ENCODE results near the gene ZMIZ1. TPM values are rescaled to one million over a fixed set of nuclear protein-coding genes. Genes with fewer than 3 reads are reported as not detected.

ZMIZ1 gene
- polyA plus RNA-seq, 2 of the 4 experiments (the other 2 are of a cell fraction): 8.1 to 30.3 TPM

GRCh38 chr10:79346012-79346340, 277.2 kb downstream of the ZMIZ1 start:
- Histone ChIP-seq H3K4me2 (no peak overlapping the region), H3K9me3 (no peaks in the 10 kb centered on the region), H3K27ac (no peak overlapping the region), H3K4me1 (peaks cover 18% of the 10 kb centered on the region), H3K4me3 (no peak overlapping the region)
- TF ChIP-seq ZC3H11A (IDR thresholded peaks at IDR 0.05) (no peak), ZNF302 (CRISPR knock-in tag; IDR thresholded peaks at IDR 0.05) (no peak), RNF2 (IDR thresholded peaks at IDR 0.05; ENCODE audit: borderline replicate concordance, low read depth) (no peak), SMC3 (IDR thresholded peaks at IDR 0.05) (no peak), MAFK (IDR thresholded peaks at IDR 0.05; ENCODE audit: partially characterized antibody) (peak; percentile 65)
- CTCF ChIA-PET: interaction anchor here (0.9 to 3.3 kb wide), 9 partner anchors 12 to 160 kb away, joined by 3 to 37 read pairs (median 3); no protein-coding TSS in a partner anchor
- 92% methylated on average over 1 of the region's 2 CpGs for WGBS (ENCODE audit: missing lambda C conversion rate)
- DNase-seq (ENCODE audit: low read depth in 1 of 2, low spot score in 1 of 2) (no peak), FAIRE-seq (no peak), ATAC-seq (no peak)
- POLR2A ChIA-PET: interaction anchor here (1.3 kb wide), 1 partner anchor 12 kb away, joined by 3 read pairs; no protein-coding TSS in a partner anchor

GRCh38 chr10:79346388-79347225, 277.8 kb downstream of the ZMIZ1 start:
- CTCF ChIA-PET: interaction anchor here (0.8 to 3.3 kb wide), 13 partner anchors 13 to 160 kb away, joined by 3 to 37 read pairs (median 3); no protein-coding TSS in a partner anchor
- Histone ChIP-seq H3K9me3 (no peaks in the 10 kb centered on the region), H3K4me3 (no peak overlapping the region), H3K27ac (peak overlapping the region in 1 of 2 experiments; percentile 47; a peak in 3 of 6 replicates), H3K4me2 (peak overlapping the region; percentile 99), H3K4me1 (peaks cover 18% of the 10 kb centered on the region)
- no peak for TF ChIP-seq NFE2L2 (conservative IDR thresholded peaks at IDR 0.05; ENCODE audit: low read length)
- TF ChIP-seq REST (IDR thresholded peaks at IDR 0.05): no peak
- TF ChIP-seq ELK1 (IDR thresholded peaks at IDR 0.05; ENCODE audit: low read depth, low read length): no peak
- no peak for TF ChIP-seq FOXS1 (CRISPR knock-in tag; IDR thresholded peaks at IDR 0.05)
- no peak for TF ChIP-seq USF2 (IDR thresholded peaks at IDR 0.05)
- no peak for TF ChIP-seq POLR2AphosphoS2 (conservative IDR thresholded peaks at IDR 0.05; ENCODE audit: low read length)
- no peak for TF ChIP-seq TP53 (CRISPR knock-in tag; IDR thresholded peaks at IDR 0.05)
- TF ChIP-seq EHMT2 (IDR thresholded peaks at IDR 0.05; ENCODE audit: low read depth): no peak
- no peak for TF ChIP-seq NPAS2 (CRISPR knock-in tag; IDR thresholded peaks at IDR 0.05; ENCODE audit: borderline replicate concordance)
- no peak for TF ChIP-seq CHD4 (IDR thresholded peaks at IDR 0.05; ENCODE audit: borderline replicate concordance)
- TF ChIP-seq KDM5A (IDR thresholded peaks at IDR 0.05): no peak
- TF ChIP-seq CBX8 (IDR thresholded peaks at IDR 0.05): no peak
- no peak for TF ChIP-seq HOXA7 (CRISPR knock-in tag; IDR thresholded peaks at IDR 0.05)
- no peak for TF ChIP-seq CHD2 (IDR thresholded peaks at IDR 0.05; ENCODE audit: low read length, partially characterized antibody)
- TF ChIP-seq HES2 (IDR thresholded peaks at IDR 0.05): no peak
- no peak for FAIRE-seq
- POLR2A ChIA-PET: interaction anchor here (1.3 kb wide), 1 partner anchor 13 kb away, joined by 3 read pairs; no protein-coding TSS in a partner anchor
- no peak for DNase-seq (ENCODE audit: low read depth in 1 of 2, low spot score in 1 of 2)
- 52% methylated on average over 10 of the region's 12 CpGs for WGBS (ENCODE audit: missing lambda C conversion rate)
- ATAC-seq: peak in 1 of 2 experiments; percentile 7; a peak in 2 of 6 replicates
